ENCODE data around the gene SF3B3. TPM values are rescaled to one million over a fixed set of nuclear protein-coding genes. Genes with fewer than 3 reads are reported as not detected.

The SF3B3 gene
- total RNA-seq, 4 donors from 2014 or later, result 138 to 233 (median 143) TPM

DNA sequence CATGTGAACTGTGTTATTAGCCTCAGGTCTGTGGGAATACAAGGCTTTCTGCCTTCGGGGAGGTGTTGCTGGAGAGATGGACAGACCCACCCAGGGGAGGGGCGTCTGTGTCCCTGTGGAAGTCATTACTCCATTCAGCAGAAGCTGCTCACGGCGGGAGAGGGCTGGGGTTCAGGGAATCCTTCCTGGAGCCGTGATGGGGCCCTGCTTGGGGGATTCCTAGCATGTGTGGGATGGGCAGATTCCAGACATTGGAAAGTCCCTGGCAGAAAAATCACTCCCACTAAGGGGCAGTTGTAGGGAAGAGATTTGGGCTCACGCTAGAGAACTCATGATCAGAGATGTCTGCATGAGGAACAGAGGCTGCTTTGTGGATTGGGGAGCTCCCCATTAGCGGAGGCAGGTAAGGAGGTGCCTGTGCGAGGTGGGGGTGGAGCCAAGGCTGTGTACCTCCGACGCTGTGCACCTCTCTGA lies 66.4 kb downstream of the SF3B3 start:
- no peak for TF ChIP-seq POLR2A (IDR thresholded peaks at IDR 0.05)
- TF ChIP-seq, protein P1, sequence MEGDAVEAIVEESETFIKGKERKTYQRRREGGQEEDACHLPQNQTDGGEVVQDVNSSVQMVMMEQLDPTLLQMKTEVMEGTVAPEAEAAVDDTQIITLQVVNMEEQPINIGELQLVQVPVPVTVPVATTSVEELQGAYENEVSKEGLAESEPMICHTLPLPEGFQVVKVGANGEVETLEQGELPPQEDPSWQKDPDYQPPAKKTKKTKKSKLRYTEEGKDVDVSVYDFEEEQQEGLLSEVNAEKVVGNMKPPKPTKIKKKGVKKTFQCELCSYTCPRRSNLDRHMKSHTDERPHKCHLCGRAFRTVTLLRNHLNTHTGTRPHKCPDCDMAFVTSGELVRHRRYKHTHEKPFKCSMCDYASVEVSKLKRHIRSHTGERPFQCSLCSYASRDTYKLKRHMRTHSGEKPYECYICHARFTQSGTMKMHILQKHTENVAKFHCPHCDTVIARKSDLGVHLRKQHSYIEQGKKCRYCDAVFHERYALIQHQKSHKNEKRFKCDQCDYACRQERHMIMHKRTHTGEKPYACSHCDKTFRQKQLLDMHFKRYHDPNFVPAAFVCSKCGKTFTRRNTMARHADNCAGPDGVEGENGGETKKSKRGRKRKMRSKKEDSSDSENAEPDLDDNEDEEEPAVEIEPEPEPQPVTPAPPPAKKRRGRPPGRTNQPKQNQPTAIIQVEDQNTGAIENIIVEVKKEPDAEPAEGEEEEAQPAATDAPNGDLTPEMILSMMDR (IDR thresholded peaks at IDR 0.05), result no peak
- peak in 1 of 2 donors; percentile 88 for DNase-seq (ENCODE audit: low spot score in 2 of 2)
- intact Hi-C loops (cut with DNase I; ENCODE audit: low total_unique reads), result no loop called here
- 8 to 25% methylated on average over 10 of the region's 10 CpGs for WGBS, 2 donors
- no peak overlapping the region for H3K4me3 ChIP-seq (ENCODE audit: low read depth, poor library complexity, severe bottlenecking)

DNA sequence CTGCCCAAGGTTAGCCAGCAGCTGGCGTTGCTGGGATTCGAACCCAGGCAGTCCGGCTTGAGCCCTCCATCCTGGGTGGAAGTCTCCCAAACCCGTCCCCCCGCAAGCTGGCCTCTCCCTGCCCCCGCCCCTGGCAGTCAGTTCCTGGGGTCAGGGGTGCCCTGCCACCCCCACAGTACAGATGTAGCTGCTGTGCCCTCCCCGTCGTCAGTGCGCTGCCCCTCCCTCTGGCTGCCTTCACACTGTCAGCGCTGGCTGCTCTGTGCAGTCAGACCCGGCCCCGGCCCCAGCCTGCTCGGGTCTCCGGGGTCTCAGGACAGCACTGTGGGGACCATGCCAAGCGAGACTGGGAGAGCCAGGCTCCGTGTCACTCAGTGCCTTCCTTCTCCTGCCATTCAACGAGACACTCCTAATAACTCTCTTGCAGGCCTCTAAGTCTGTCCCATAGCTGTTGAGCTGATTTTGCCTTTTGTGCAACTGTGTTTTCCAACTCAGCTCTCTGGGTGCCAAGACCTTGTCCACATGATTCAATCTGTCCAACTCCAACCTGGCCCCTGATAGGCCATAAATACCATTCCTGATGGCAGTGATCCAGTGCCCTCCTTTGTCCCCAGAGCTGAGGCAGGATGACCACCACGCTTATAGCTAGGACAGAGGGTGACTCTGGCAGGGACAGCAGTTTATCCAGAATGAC lies 67.3 kb downstream of the SF3B3 start:
- TF ChIP-seq POLR2A (IDR thresholded peaks at IDR 0.05), result no peak
- TF ChIP-seq, protein P1 (IDR thresholded peaks at IDR 0.05), result no peak
- intact Hi-C loops (cut with DNase I; ENCODE audit: low total_unique reads), result no loop called here
- no peak overlapping the region for H3K4me3 ChIP-seq (ENCODE audit: low read depth, poor library complexity, severe bottlenecking)
- WGBS, 2 donors, result 34 to 51% methylated on average over 14 to 15 of the region's 18 CpGs
- no peak for DNase-seq (ENCODE audit: low spot score in 2 of 2)

DNA sequence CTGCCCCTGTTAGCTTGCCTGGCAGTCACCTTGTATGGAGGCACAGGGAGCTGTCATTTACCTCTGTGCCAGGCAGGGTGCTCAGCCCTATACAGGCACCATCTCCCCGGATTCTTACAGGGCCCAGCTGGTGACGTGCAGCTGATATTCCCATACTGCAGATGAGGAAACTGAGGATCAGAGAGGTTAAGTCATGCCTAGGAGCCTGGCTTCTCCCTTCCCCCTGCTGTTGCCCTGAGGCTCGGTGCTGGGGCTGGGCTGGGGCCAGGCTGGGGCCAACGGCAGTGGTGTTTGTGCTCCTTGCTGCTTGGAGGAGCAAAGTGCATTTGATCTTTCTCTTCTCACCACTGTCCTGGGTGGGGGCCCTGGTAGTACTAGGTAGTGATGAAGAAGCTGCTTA lies 68.0 kb downstream of the SF3B3 start:
- 57 to 72% methylated on average over 4 of the region's 4 CpGs for WGBS, 2 donors
- no peak overlapping the region for H3K4me3 ChIP-seq (ENCODE audit: low read depth, poor library complexity, severe bottlenecking)
- DNase-seq (ENCODE audit: low spot score in 2 of 2), result no peak
- intact Hi-C loops (cut with DNase I; ENCODE audit: low total_unique reads), result no loop called here
- TF ChIP-seq POLR2A (IDR thresholded peaks at IDR 0.05), result no peak
- TF ChIP-seq, protein P1 (IDR thresholded peaks at IDR 0.05), result no peak

DNA sequence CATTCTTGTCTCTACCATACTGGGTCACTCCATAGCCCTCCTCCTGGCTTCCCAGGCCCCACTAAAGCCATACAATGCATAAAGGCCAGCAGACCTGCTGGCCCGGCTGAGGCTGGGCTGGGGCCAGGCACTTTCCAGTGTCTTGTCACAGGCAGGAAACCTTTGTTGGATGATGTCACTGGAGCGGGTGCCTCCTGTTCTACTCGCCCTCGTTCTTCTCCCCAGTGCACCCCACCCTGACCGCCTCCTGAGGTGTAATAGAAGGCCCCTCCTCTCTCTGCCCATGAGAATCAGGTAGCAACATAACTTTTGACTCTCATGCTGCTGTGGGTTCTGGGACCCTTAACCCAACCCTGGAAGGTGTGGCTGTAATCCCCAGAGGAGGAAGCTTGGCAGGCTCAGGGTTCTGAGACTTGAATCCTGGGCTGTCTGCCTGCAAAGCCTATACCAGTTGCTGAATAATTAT lies 68.5 kb downstream of the SF3B3 start:
- DNase-seq (ENCODE audit: low spot score in 2 of 2), result peak in 1 of 2 donors; percentile 90
- intact Hi-C loops (cut with DNase I; ENCODE audit: low total_unique reads), result no loop called here
- no peak for TF ChIP-seq POLR2A (IDR thresholded peaks at IDR 0.05)
- TF ChIP-seq, protein P1 (IDR thresholded peaks at IDR 0.05), result no peak
- H3K4me3 ChIP-seq (ENCODE audit: low read depth, poor library complexity, severe bottlenecking), result no peak overlapping the region
- 15 to 19% methylated on average over 5 of the region's 5 CpGs for WGBS, 2 donors

DNA sequence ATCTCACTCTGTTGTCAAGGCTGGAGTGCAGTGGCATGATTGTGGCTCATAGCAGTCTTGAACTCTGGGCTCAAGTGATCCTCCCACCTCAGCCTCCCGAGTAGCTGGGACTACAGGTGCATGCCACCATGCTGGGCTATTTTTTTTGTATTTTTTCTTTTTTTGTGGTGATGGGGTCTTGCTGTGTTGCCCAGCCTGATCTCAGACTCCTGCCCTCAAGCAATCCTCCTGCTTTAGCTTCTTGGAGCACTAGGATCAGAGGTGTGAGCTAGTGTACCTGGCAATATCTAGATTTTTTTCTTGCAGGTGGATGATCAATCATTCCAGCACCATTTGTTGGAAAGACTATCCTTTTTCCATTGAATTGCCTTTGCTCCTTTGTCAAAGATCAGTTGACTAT lies 69.9 kb downstream of the SF3B3 start:
- intact Hi-C loops (cut with DNase I; ENCODE audit: low total_unique reads), result no loop called here
- no peak overlapping the region for H3K4me3 ChIP-seq (ENCODE audit: low read depth, poor library complexity, severe bottlenecking)
- TF ChIP-seq, protein P1 (IDR thresholded peaks at IDR 0.05), result no peak
- no peak for TF ChIP-seq POLR2A (IDR thresholded peaks at IDR 0.05)
- WGBS, 2 donors, result 79 to 86% methylated on average over 1 of the region's 1 CpG
- no peak for DNase-seq (ENCODE audit: low spot score in 2 of 2)

DNA sequence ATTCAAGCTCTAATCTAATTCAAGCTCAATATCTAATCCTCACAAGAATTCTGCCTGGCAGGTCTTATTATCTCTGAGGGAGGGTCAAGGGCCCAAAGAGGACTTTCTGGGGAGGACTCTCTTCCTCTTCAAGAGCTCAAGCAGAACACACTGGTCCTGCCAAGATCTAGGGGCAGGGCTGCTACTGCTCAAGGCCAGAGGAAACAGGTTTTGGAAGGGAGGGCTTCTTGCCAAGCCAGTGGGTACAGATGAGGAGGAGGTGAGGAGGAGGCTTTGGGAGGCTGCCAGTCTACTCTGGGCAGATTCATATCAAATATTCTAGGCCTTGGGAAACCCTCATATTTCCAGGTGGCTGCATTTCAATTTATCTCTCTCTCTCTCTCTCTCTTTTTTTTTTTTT lies 71.0 kb downstream of the SF3B3 start:
- H3K4me3 ChIP-seq (ENCODE audit: low read depth, poor library complexity, severe bottlenecking), result no peak overlapping the region
- intact Hi-C loops (cut with DNase I; ENCODE audit: low total_unique reads), result no loop called here
- peak; percentile 89 to 90 for DNase-seq (ENCODE audit: low spot score in 2 of 2)
- TF ChIP-seq POLR2A (IDR thresholded peaks at IDR 0.05), result no peak
- TF ChIP-seq, protein P1 (IDR thresholded peaks at IDR 0.05), result no peak
